Measurements from ENCODE around the gene SLC2A13.

DNA sequence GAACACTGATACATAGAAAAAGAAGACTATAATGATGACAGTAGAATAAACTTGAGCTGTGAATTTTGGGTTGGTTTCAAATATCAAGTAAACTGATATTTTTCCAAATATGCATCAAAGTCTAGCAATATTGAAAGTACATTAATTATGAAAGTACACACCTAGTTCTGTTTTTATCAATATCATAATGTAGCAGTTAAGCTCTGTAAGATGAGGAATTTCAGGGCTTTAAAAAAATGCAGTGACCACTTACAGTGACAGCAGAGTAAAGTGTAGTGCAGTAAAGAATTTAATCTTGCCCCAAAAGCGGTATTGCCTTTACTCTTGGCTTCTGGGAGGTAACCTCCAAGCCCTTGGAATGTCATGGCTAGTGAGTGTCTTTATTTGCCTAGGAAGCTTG lies 383.4 kb downstream of the SLC2A13 start:
- TF ChIP-seq CTCF (IDR thresholded peaks at IDR 0.05) (no peak), POLR2A (IDR thresholded peaks at IDR 0.05) (no peak), POLR2AphosphoS5 (IDR thresholded peaks at IDR 0.05) (no peak)
